GM11168 (cell line): ENCODE measurements around the gene GALNT14.

Source experiments
- in situ Hi-C: fragments of 300-500 bp; cut with MboI; formaldehyde crosslinking; loops from one replicate; pipeline ENCODE4 v1.12.0; 2022; ENCODE audit warnings: low sequenced_read_pairs; ENCODE audit not compliant: unreplicated experiment

The GALNT14 gene

DNA sequence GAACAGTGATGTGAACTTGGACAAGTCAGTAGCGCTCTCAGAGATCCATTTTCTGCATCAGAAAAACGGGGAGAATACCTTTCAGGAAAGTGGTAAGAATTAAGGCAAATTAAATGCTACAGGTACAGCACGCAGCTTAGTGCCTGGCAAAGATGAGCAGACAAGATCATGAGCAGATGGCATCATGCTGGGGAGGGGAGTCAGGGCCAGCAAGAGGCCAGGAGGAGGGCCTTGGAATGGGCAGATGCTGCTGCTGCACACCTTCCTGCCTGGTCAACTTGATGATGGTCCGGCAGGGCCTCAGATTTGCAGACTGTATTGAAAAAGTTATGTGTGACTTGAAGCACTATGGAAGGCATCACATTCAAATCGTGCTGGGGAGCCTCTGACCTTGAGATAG, 72.9 kb downstream of the GALNT14 start:
- in situ Hi-C loops, result no loop called here

DNA sequence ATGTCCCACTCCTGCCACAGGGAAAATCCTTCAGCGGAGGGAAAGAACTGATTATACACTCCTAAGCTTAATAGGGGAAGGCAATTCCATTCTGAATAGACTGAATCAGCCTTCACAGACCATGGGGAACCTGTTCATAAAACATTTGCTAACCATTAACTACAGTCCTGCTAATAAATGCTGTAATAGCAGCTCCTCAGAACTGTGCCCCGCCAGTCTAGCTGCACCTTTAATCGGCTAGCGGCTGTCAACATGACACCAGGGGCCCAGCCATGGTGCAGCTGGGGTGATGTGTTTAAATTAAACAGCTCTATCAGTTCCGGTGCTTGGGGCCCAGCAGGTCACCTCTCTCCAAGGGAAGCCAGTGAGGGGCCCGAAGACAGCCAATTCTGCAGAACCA, 77.8 kb downstream of the GALNT14 start:
- in situ Hi-C loops, result no loop called here

DNA sequence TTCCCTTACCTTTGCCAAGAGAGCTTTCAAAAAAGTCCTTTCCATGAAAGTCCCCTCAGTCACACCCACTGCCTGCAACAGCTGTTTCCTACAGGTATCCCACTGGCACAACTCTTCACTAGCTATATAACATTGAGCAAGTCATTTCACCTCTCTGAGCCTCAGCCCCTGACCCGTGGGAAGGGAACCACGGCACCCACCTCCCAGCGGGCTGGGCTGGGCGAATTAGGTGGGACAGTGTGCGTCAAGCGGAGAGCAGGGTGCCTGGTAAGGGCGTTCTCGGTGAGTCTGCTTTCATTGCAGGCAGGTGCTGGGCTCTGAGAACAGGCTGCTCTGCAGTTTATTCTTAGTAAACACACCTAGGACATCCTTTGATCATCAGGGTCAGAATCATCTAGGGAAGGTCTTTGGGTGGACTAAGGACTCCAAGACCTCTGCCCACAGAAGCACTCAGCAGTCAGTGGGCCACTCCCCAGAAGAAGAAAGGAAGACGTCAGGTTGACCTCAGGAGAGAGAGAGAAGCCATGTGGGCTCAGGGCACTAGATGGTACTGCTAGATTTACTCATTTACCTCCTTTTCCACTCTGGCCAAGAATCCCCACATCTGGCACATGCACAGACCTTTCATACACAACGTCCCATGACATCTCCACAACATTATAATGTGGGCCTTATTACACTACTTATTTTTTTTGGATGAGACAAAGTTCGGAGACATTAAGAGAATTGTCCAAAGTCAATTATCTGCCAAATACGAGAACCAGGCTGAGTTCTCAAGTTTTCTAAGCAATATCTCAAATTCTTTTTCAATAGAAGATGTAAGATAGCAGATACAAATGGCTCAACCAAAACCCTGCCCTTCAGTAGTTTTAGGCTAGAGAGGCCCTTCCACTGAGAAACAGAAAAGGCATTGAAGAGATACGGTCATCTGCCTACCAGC, 79.9 kb downstream of the GALNT14 start:
- in situ Hi-C loops, result no loop called here

DNA sequence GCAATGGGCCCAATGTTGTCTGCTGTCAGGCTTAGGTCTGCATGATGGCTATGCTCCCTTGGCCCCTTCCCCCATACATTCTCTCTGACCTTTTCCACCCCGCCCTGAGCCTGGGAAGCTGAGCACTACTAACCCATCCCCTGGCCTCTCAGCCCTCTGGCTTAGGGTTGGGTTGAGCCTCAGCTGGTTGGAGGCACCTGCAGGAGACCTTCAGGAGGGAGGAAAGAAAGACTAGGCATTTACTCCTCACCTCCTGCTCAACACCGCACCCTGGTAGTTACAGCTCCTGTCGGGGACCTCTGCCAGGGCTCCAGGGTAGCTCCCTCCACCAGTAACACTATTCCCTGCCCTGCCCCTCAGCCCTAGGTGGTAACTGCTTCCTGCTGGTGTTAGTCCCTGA, 80.5 kb downstream of the GALNT14 start:
- in situ Hi-C loops, result no loop called here

DNA sequence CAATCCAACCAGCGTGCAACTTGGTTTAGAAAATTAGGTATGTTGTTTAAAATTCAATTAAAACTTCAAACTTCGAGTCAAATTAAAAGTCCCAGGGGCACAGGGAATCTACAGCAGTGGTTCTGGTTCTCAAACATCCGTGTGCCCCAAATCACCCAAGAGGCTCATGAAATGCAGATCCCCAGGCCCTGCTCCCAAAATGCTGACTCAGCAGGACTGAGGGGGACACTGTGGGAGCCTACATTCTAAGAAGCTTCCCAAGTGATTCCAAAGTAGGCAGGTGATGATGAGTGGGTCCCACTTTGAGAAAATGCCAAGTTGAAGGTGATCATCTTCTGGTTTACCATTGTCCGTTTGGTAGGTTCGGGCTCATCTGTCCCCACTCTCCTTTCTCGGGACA, 82.3 kb downstream of the GALNT14 start:
- in situ Hi-C loops, result no loop called here

DNA sequence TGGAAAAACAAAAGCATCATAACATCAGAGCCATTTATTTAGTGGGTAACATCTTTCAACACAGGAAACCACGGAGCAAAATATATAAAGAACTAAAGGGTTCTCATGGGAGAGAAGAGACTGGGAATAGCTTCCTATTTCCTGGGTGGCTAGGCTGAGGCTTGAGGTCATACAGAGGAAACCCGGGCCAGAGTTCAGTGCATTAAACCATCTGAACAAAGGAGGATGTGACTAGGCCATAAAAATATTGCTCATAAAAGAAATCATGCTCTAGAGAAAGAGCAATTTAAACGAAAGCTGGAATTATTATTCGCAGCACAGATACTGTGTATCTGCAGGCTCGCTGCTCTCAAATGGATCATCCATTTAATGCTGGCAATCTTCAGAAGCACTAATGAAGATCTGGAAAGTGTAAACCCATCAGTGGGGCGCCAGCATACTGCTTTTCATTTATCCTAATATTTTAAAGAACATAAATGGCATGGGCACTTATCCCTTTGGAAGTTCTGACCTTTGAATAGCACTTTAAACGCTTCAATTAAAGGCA, 83.3 kb downstream of the GALNT14 start:
- in situ Hi-C loops, result no loop called here

DNA sequence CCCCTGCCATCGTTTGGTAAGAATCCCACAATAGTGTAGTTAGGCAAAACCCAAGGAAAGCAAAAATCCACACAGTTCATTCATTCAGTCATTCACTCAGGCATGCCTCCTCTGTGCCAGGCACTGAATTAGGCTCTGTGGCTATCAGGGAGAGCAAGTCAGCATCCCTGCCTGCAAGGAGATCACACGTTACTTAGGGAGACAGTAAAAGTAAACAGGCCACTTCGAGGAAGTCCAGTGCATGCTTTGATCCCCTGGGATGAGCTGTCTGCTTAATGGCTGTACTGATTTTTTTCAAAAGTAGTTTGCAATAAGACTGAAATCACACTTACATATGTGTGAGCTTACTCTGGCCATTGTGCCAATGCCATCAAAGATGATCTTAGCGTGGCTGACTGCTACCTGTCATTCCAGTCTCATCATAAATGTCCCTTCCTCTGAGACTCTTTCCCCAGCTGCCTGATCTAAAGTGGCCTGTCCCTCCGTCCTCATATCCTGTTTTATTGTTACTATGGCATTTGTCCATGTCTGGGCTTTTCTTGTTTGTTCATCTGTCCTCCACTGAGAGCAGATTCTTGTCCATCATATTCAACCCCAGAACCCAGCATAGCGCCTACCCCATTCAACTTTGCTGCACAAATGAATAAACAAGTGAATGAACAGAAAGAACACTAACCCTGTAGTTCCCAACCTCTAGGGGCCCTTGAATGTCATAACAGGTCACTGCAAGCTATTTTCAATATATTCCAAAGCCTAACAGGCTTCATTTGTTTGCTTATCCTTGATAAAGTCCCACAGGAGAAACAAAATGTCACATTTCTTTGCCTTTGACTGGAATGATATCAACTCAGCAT, 84.1 kb downstream of the GALNT14 start:
- in situ Hi-C loops, result no loop called here

DNA sequence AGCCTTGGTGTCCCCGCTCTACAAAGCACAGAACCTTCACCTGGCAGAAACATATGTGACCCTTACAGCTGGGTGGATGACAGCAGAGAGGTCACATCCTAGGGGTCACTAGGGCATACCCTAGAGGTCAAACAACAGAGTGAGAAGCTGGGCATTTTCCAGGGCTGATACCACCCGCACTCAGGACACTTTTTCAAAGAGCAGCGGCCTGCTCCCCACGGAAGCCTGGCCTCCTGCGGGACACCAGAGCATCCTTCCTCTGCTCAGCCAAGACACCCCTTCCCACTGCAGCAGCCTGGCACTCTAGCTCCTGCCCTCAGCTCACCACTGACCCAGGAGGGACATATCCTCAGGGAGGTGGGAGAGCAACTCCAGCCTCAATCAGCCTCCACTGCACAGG, 86.0 kb downstream of the GALNT14 start:
- in situ Hi-C loops, result no loop called here

DNA sequence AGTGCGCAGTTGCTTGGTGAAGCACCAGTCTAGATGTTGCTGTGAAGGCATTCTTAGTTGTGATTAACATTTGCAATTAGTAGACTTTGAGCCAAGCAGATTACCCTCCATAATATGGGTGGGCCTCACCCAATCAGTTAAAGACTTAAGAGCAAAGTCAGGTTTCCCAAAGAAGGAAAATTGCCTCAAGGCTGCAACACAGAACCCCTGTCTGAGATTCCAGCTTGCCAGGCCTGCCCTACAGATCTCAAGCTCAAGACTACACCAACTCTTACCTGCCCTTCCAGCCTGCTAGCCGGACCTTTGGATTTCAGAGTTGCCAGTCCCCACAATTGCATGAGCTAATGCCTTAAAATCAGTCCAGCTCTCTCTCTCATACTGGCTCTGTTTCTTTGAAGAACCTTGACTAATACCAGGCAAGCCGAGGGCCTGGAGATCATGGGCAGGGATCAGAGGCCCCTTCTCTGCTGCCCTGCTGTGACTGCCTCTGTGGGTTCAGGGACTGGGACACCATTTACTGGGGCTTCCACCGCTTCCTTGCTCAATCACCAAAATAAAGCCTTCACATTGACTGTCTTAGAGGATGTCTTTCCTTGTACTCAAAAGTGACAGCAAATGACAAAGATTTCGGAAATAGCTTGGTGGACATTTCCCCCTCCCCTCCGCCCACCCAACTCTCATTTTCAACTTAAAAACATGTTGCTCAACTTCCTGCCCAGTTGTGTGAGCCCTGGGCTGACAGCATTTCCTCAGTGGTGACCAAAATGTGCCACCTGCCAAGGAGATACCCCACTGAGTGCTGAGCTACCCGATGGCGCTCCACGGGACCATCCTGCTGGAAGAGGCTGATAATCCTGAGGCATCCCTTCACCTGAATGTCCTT, 86.7 kb downstream of the GALNT14 start:
- in situ Hi-C loops, result no loop called here

DNA sequence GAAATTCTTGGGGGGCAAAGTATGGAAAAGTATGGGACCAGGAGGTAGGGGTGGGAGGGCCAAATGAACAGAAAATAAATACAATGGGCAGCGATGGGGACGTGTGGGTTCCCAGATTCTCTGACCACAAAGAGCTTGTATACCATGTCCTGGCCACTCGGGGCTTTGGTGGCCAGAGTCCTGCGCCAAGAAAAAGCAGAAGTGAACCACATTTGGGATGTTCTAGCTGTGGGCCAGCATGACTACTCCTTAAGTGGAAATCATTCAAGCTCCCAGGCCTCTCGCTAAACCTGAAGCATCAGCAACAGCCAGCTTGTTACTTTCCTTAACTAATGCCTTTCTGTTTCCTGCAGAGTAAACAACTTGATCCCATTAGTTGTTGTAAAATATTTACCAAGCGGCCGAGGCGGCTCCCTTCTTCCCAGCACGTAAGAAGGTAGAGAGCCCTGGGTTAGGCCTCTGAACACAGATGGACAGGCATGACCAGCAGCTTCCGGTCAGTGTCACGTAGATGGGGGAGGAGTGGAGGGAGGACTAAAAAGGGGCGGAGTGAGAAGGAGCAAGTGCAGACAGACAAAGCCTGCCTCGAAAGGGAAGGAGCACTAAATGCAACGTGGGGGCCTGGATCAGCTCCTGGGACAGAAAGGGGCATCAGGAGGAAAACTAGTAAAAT, 88.2 kb downstream of the GALNT14 start:
- in situ Hi-C loops, result no loop called here

DNA sequence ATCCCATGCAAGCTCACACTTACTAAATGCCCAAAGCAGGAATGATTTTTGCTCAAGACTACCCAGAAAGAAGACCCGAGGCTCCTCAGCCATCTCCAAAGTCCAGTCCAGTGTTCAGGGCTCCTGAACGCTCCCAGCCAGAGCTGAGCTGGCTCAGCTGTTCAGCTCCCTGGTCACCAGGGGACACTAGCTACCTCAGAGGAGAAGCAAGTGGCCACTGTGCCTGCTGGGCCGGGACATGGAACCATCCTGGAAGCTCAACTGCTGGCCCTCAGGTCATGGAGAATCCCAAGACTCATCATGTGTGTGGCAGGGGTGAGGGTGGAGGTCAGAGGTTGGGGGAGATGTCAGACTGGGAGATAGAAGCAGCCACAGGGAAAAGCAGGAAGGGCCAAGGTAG, 89.0 kb downstream of the GALNT14 start:
- in situ Hi-C loops, result no loop called here

DNA sequence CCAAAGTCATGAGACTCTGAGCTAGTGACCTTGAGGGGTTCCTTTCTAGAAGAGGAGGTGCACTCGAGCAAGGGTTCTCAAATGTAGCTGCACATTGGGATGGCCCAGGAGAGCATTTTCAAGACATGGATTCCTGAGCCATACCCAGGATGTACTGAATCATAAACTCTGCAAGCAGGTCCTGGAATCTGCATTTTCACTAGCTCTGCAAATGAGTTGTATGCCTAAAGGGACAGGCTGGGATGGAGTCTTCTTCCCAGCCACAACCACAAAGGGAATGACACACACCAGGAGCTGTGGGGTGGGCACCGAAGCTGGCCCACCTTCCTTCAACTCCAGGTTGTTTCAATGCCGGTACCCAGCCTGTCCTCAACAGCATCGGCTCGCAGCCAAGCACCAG, 90.6 kb downstream of the GALNT14 start:
- in situ Hi-C loops, result no loop called here

DNA sequence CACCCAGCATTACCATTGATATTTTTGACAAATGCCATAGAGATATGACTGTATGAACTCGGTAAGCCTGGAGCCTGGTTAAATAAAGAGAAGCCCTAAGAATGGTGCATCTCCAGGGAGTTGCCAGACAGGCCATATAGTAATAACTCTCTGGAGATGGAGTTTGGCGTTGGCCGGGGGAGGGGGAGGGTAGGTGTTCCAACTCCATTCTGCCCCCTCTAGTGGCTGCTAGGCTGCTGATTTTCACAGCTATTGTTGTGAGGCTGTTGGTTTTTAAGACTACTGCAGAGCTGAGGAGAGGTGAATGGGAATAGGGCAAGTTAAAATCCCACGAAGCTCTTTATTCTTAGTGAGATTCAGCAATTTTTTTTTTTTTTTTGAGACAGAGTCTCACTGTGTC, 99.9 kb downstream of the GALNT14 start:
- in situ Hi-C loops, result no loop called here

DNA sequence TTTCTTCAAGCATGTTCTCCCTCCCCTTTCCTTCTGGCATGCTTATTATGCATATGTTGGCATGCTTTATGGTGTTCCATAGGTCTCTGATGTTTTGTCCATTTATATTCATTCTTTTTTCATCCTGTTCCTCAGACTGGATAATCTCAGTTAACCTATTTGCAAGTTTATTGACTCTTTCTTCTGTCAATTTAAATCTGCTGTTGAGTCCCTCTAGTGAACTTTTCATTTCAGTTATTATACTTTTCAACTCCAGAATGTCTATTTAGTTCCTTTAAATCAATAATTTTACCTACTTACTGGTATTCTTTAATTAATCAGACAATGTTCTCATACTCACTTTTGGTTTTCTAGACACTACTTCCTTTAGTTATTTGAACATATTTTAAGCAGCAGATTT, 101.2 kb downstream of the GALNT14 start:
- in situ Hi-C loops, result no loop called here

DNA sequence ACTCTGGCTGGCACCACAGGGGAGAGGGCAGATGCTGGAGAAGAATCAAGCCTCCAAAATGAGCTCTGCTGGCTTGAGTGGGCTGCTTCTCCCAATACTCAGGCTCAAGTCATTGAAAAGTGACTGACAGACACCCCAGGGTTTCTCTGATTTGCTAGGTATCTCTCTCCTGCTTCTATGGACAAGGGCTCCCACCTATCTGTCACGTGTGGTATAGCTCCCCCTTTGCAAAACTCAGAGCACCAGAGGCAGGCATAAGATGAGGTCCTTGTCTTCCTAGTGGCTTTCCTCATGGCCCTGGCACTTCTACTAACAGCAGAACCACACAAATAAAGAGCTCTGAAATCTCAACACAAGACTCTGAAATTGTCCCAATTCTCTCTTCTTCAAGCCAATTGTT, 105.2 kb downstream of the GALNT14 start:
- in situ Hi-C loops, result no loop called here

DNA sequence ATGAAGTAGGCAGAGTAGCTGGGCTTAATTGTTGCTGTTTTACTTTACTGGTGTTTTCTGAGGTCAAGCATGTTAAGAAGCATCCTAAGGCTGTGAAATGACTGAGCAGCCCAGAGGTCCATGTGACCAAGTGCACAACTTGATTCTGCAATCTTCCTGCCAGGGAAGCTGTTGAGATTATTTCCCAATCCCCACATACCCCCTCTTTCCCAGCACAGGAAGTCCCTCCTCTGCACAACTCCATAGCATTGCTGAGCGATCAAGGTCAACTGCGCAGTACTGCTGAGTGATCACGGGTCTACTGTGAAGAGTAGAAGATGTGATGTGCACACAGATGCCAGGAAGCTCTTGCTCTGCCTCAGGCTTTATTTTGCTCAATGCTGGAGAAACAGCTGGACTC, 105.8 kb downstream of the GALNT14 start:
- in situ Hi-C loops, result no loop called here

DNA sequence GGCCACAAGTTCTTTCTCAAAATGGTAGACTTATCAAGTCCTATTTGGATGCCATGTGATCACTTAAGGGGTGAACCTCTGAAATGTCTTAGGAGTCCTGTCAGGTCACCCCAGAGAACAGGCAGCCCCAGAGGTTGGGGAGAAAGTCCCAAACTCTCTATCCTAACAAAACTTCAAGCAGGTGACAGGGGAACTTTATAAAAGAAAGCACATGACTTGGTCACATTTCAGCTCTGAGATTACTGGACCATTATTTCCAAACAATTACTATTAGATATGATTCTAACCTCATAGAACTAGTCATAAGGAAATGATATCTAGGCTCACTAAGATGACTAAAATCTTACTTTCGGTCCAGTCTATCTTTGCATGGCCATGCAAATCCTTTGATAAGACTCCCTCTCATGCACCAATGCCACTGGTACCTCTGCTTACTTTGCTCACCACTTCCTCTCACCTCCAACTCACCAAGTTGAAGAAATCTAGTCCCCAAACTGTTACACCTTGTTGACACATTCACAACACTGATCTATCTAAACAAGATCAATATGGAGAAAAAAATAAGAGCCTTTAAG, 107.0 kb downstream of the GALNT14 start:
- in situ Hi-C loops, result no loop called here

DNA sequence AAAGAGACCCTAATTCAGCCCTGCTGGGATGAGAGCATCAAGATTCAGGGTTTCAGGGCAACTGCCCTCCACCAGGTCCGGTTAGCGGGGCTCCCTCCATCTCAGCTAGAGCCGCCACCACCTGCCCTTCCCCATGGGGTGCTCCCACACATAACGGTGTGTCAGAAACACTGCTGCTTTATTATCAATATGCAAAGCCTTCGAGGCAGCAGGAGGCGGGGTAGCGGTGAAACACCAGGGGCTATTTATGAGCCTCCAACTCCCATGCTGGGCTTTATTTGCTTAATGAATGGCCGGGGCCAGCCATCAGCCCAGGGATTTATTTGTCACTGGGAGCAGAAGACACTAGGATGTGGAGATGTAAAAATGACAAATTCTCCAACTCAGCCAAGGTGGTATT, 109.8 kb downstream of the GALNT14 start:
- in situ Hi-C loops, result no loop called here

DNA sequence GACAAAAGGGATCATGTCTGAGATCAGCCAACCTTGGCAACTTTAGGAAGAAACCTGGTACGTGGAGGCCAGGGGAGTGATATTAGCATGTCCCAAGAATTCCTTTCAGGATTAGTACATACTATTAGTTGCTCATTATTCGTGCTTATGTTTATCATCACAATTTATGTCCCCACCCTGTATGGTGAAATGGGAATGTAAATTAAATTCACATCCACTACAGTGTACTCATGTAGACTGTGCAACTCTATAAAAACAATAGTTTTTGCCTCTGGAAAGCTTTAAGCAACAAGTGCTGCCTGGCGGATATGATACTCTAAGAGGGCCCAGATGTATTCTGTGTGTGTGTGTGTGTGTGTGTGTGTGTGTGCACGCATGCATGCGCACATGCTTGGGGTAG, 110.7 kb downstream of the GALNT14 start:
- in situ Hi-C loops, result no loop called here
